Mesenchymal stem cell (in vitro differentiated cells and primary cell): ENCODE measurements around the gene COP1. TPM values are rescaled to one million over a fixed set of nuclear protein-coding genes. Genes with fewer than 3 reads are reported as not detected.

ENCODE experiments used
- DNase-seq: peaks from one replicate; pipeline ENCODE4 v3.0.0-alpha.2; 2013
- H2AFZ ChIP-seq: one replicate; pipeline ENCODE4 v1.6.1; 2013; ENCODE audit warnings: low read depth, mild to moderate bottlenecking, control low read depth, inconsistent platforms, low read length, moderate library complexity
- H2AK5ac ChIP-seq: 2 replicates; pipeline ENCODE4 v1.6.1; 2013; ENCODE audit warnings: low read length, moderate library complexity, mild to moderate bottlenecking, inconsistent platforms; ENCODE audit not compliant: severe bottlenecking
- H2BK120ac ChIP-seq: one replicate; pipeline ENCODE4 v1.6.1; 2013; ENCODE audit warnings: low read depth, mild to moderate bottlenecking, inconsistent platforms, low read length, moderate library complexity
- H2BK12ac ChIP-seq, 2 experiments: one replicate each; pipeline ENCODE4 v1.6.1; 2013; ENCODE audit warnings: inconsistent platforms in 2 of 2, low read length in 2 of 2, mild to moderate bottlenecking in 2 of 2, moderate library complexity in 2 of 2, control low read depth in 1 of 2
- H2BK15ac ChIP-seq: one replicate; pipeline ENCODE4 v1.6.1; 2013; ENCODE audit warnings: mild to moderate bottlenecking, low read depth, inconsistent platforms; ENCODE audit not compliant: poor library complexity, severe bottlenecking
- H2BK5ac ChIP-seq: 2 replicates; pipeline ENCODE4 v1.6.1; 2013; ENCODE audit warnings: low read depth, mild to moderate bottlenecking, low read length, control low read depth, inconsistent platforms; ENCODE audit not compliant: poor library complexity, severe bottlenecking
- H3K14ac ChIP-seq, 2 experiments: one replicate each; pipeline ENCODE4 v1.6.1; 2013; ENCODE audit warnings: inconsistent platforms in 2 of 2, low read length in 2 of 2, control low read depth in 1 of 2, mild to moderate bottlenecking in 1 of 2, moderate library complexity in 1 of 2
- H3K18ac ChIP-seq, 2 experiments: one replicate each; pipeline ENCODE4 v1.6.1; 2013; ENCODE audit warnings: inconsistent platforms in 2 of 2, low read length in 2 of 2, control low read depth in 1 of 2, low read depth in 1 of 2, mild to moderate bottlenecking in 1 of 2
- H3K23ac ChIP-seq, 2 experiments: one replicate each; pipeline ENCODE4 v1.6.1; 2013; ENCODE audit warnings: inconsistent platforms in 2 of 2, low read length in 2 of 2, mild to moderate bottlenecking in 2 of 2, moderate library complexity in 2 of 2, control low read depth in 1 of 2
- H3K27ac ChIP-seq: 2 replicates; pipeline ENCODE4 v1.5.1; 2013; ENCODE audit warnings: mild to moderate bottlenecking, moderate library complexity, low read length, control low read depth, inconsistent platforms; ENCODE audit not compliant: poor library complexity, severe bottlenecking
- H3K27me3 ChIP-seq, 2 experiments: 2 replicates each; pipeline versions ENCODE4 v1.6.1 to v1.7.0; 2013; ENCODE audit warnings: low read length in 2 of 2, mild to moderate bottlenecking in 2 of 2, moderate library complexity in 2 of 2, control low read depth in 1 of 2, inconsistent platforms in 1 of 2; ENCODE audit not compliant: control insufficient read depth in 1 of 2, insufficient read depth in 1 of 2
- H3K36me3 ChIP-seq, 2 experiments: 2 replicates each; pipeline versions ENCODE4 v1.6.1 to v1.7.0; 2013; ENCODE audit warnings: low read length in 2 of 2, control low read depth in 1 of 2, inconsistent platforms in 1 of 2, low read depth in 1 of 2, mild to moderate bottlenecking in 1 of 2; ENCODE audit not compliant: insufficient read depth in 2 of 2, control insufficient read depth in 1 of 2
- H3K4ac ChIP-seq, 2 experiments: one replicate each; pipeline ENCODE4 v1.6.1; 2013; ENCODE audit warnings: inconsistent platforms in 2 of 2, low read length in 2 of 2, mild to moderate bottlenecking in 2 of 2, moderate library complexity in 2 of 2, control low read depth in 1 of 2, low read depth in 1 of 2
- H3K4me1 ChIP-seq: 2 replicates; pipeline ENCODE4 v1.6.1; 2013; ENCODE audit warnings: low read depth, low read length, control low read depth; ENCODE audit not compliant: control insufficient read depth, insufficient read depth
- H3K4me2 ChIP-seq: 2 replicates; pipeline ENCODE4 v1.6.1; 2013; ENCODE audit warnings: low read length, mild to moderate bottlenecking, inconsistent platforms; ENCODE audit not compliant: poor library complexity, severe bottlenecking
- H3K4me3 ChIP-seq, 2 experiments: 2 replicates each; pipeline versions ENCODE4 v1.5.1 to v1.7.0; 2013; ENCODE audit warnings: low read length in 2 of 2, mild to moderate bottlenecking in 2 of 2, control low read depth in 1 of 2, low read depth in 1 of 2; ENCODE audit not compliant: insufficient read depth in 1 of 2
- H3K79me1 ChIP-seq: replicated peaks from 2 replicates; pipeline ENCODE4 v1.6.1; 2013; ENCODE audit warnings: mild to moderate bottlenecking, control low read depth, low read length, inconsistent platforms; ENCODE audit not compliant: poor library complexity, severe bottlenecking
- H3K9ac ChIP-seq: 2 replicates; pipeline ENCODE4 v1.7.0; 2013; ENCODE audit warnings: mild to moderate bottlenecking, low read length, moderate library complexity
- H3K9me3 ChIP-seq: 2 replicates; pipeline ENCODE4 v1.7.0; 2013; ENCODE audit warnings: mild to moderate bottlenecking, low read length; ENCODE audit not compliant: control insufficient read depth
- H4K8ac ChIP-seq: one replicate; pipeline ENCODE4 v1.6.1; 2013; ENCODE audit warnings: inconsistent platforms, mild to moderate bottlenecking, low read length, moderate library complexity
- H4K91ac ChIP-seq: one replicate; pipeline ENCODE4 v1.6.1; 2013; ENCODE audit warnings: mild to moderate bottlenecking, low read length, inconsistent platforms
- WGBS: methylation state at CpG from one replicate; pipeline ENCODE4 v1.1.7; 2013; ENCODE audit warnings: mixed read lengths; 5-methylcytosine and 5-hydroxymethylcytosine counted together
- polyA plus RNA-seq, 2 experiments: library from polyadenylated mRNA; stranded (reverse); fragments of 200-250 nt; gene quantifications; one replicate each; pipeline ENCODE4 v1.2.3, GENCODE V29; 2013

The COP1 gene
- 22.1 TPM for polyA plus RNA-seq (2013, experiment 1 of 2)
- polyA plus RNA-seq (2013, experiment 2 of 2) = 22.7 TPM

- peak within 1 kb of the TSS; percentile 98 for H2AFZ ChIP-seq
These were observed at the start of gene COP1 for GRCh38 chr1:176206961-176207902. Gene COP1 (minus strand): TSS chr1:176207286. CDS start chr1:176206978, 308 bp downstream.

GRCh38 chr1:176252191-176252590 is 45.1 kb upstream of the COP1 start:
- Histone ChIP-seq H4K91ac (no peak overlapping the region), H3K27ac (no peak overlapping the region), H3K4ac (no peak overlapping the region), H4K8ac (no peak overlapping the region), H3K79me1 (no peaks in the 10 kb centered on the region), H3K4me1 (no peaks in the 10 kb centered on the region), H3K18ac (no peak overlapping the region), H3K4me2 (no peak overlapping the region), H2AK5ac (no peak overlapping the region), H3K9ac (no peak overlapping the region), H2AFZ (no peak overlapping the region), H3K4me3 (no peak overlapping the region), H3K9me3 (no peaks in the 10 kb centered on the region), H3K27me3 (no peaks in the 10 kb centered on the region), H3K14ac (no peak overlapping the region), H2BK15ac (no peak overlapping the region), H2BK12ac (no peak overlapping the region), H3K23ac (no peak overlapping the region), H3K36me3 (no peaks in the 10 kb centered on the region), H2BK120ac (no peak overlapping the region), H2BK5ac (no peak overlapping the region)
- no peak for DNase-seq
- WGBS = 95% methylated on average over 3 of the region's 4 CpGs

More at GRCh38 chr1:176206961-176207902, at the start of gene COP1:
- H2BK12ac ChIP-seq = peak within 1 kb of the TSS; percentile 56 to 84
- WGBS = under 1% methylated on average over 75 of the region's 92 CpGs
- H2BK15ac ChIP-seq = peak within 1 kb of the TSS; percentile 74
- H3K4ac ChIP-seq = peak within 1 kb of the TSS; percentile 60 to 97
- no peak within 1 kb of the TSS for H2AK5ac ChIP-seq
- peak within 1 kb of the TSS; percentile 86 for H3K9ac ChIP-seq
- H3K27ac ChIP-seq = peak within 1 kb of the TSS; percentile 91
- peak within 1 kb of the TSS in 1 of 2 experiments; percentile 66 for H3K23ac ChIP-seq
- DNase-seq = peak; percentile 95
- H2BK120ac ChIP-seq = peak within 1 kb of the TSS; percentile 90
- H3K4me1 ChIP-seq = peaks cover 7% of the 10 kb centered on the region
- no peaks in the 10 kb centered on the region for H3K27me3 ChIP-seq
- no peaks in the 10 kb centered on the region for H3K36me3 ChIP-seq
- peak within 1 kb of the TSS; percentile 94 for H4K8ac ChIP-seq
- peak within 1 kb of the TSS; percentile 5 to 53 for H3K14ac ChIP-seq
- H3K79me1 ChIP-seq = peaks cover 5% of the 10 kb centered on the region
- peak within 1 kb of the TSS; percentile 86 for H2BK5ac ChIP-seq
- no peaks in the 10 kb centered on the region for H3K9me3 ChIP-seq
- H4K91ac ChIP-seq = peak within 1 kb of the TSS; percentile 87
- peak within 1 kb of the TSS; percentile 88 to 96 for H3K4me3 ChIP-seq
- H3K4me2 ChIP-seq = peak within 1 kb of the TSS; percentile 89
- H3K18ac ChIP-seq = peak within 1 kb of the TSS; percentile 84 to 93

GRCh38 chr1:176244851-176245250 is 37.8 kb upstream of the COP1 start:
- Histone ChIP-seq H3K4me1 (no peaks in the 10 kb centered on the region), H3K27ac (no peak overlapping the region), H3K79me1 (no peaks in the 10 kb centered on the region), H3K4me2 (no peak overlapping the region), H2BK5ac (no peak overlapping the region), H2BK12ac (no peak overlapping the region), H3K18ac (no peak overlapping the region), H3K14ac (no peak overlapping the region), H2AK5ac (no peak overlapping the region), H3K9me3 (no peaks in the 10 kb centered on the region), H3K9ac (peak overlapping the region; percentile 77), H3K36me3 (no peaks in the 10 kb centered on the region), H3K23ac (no peak overlapping the region), H4K91ac (no peak overlapping the region), H4K8ac (no peak overlapping the region), H3K4me3 (no peak overlapping the region), H2BK15ac (no peak overlapping the region), H2BK120ac (no peak overlapping the region), H3K4ac (no peak overlapping the region), H2AFZ (no peak overlapping the region), H3K27me3 (no peaks in the 10 kb centered on the region)
- DNase-seq = no peak
- no CpG with 5 or more reads among the region's 2 CpGs for WGBS

GRCh38 chr1:176243746-176244145 is 36.7 kb upstream of the COP1 start:
- no peak overlapping the region for H3K23ac ChIP-seq
- H3K9me3 ChIP-seq = no peaks in the 10 kb centered on the region
- H3K4me1 ChIP-seq = no peaks in the 10 kb centered on the region
- H2BK15ac ChIP-seq = no peak overlapping the region
- H2BK120ac ChIP-seq = no peak overlapping the region
- no peaks in the 10 kb centered on the region for H3K79me1 ChIP-seq
- no peak overlapping the region for H4K91ac ChIP-seq
- no peaks in the 10 kb centered on the region for H3K27me3 ChIP-seq
- no peak overlapping the region for H2AK5ac ChIP-seq
- no peaks in the 10 kb centered on the region for H3K36me3 ChIP-seq
- no peak overlapping the region for H2BK12ac ChIP-seq
- no peak overlapping the region for H2BK5ac ChIP-seq
- H2AFZ ChIP-seq = no peak overlapping the region
- no peak for DNase-seq
- no peak overlapping the region for H3K18ac ChIP-seq
- H3K14ac ChIP-seq = no peak overlapping the region
- H4K8ac ChIP-seq = no peak overlapping the region
- WGBS = 100% methylated on average over 1 of the region's 2 CpGs
- peak overlapping the region in 1 of 2 experiments; percentile 7 for H3K4me3 ChIP-seq
- H3K9ac ChIP-seq = peak overlapping the region; percentile 77
- no peak overlapping the region for H3K4me2 ChIP-seq
- H3K27ac ChIP-seq = no peak overlapping the region
- H3K4ac ChIP-seq = no peak overlapping the region
